Activated CD4-positive, CD25-positive, alpha-beta regulatory T cell (primary cell): ENCODE data around the gene TOMM20.
"Not testable (repeated sequence)": the region's sequence is repeated elsewhere in the genome, so short reads cannot be mapped to it uniquely, and the experiment has no call there.

ENCODE experiments used
- DNase-seq, 4 experiments: peaks; one replicate each; lab custom pipeline; 2025; lab: John Stamatoyannopoulos, UW

Gene TOMM20

GRCh38 chr1:235101558-235102258 is 26.9 kb downstream of the TOMM20 start:
- no peak for DNase-seq

- no peak for DNase-seq
These were observed 28.4 kb downstream of the TOMM20 start for GRCh38 chr1:235100194-235100772.

GRCh38 chr1:235098991-235099390 is 29.6 kb downstream of the TOMM20 start:
- DNase-seq = no peak

GRCh38 chr1:235098547-235098946 is 30.1 kb downstream of the TOMM20 start:
- no peak for DNase-seq

- not testable (repeated sequence) for DNase-seq
These were observed 31.1 kb downstream of the TOMM20 start for GRCh38 chr1:235097501-235097900.

- DNase-seq = no peak
These were observed 32.6 kb downstream of the TOMM20 start for GRCh38 chr1:235095938-235096562.

- peak; percentile 65 to 80 (median 72) for DNase-seq
These were observed 34.7 kb downstream of the TOMM20 start for GRCh38 chr1:235093696-235094592.

- no peak for DNase-seq
These were observed 35.5 kb downstream of the TOMM20 start for GRCh38 chr1:235093013-235093695.

- DNase-seq = not testable (repeated sequence)
These were observed 36.2 kb downstream of the TOMM20 start for GRCh38 chr1:235092415-235092814.

GRCh38 chr1:235092045-235092406 is 36.6 kb downstream of the TOMM20 start:
- DNase-seq = not testable (repeated sequence)

GRCh38 chr1:235091319-235092044 is 37.2 kb downstream of the TOMM20 start:
- DNase-seq = not testable (repeated sequence)

GRCh38 chr1:235090406-235091069 is 38.1 kb downstream of the TOMM20 start:
- no peak for DNase-seq

- DNase-seq = no peak
These were observed 39.7 kb downstream of the TOMM20 start for GRCh38 chr1:235088907-235089306.

- no peak for DNase-seq
These were observed 40.2 kb downstream of the TOMM20 start for GRCh38 chr1:235088430-235088829.

- DNase-seq = no peak
These were observed 40.7 kb downstream of the TOMM20 start for GRCh38 chr1:235087906-235088305.

GRCh38 chr1:235085411-235086117 is 43.1 kb downstream of the TOMM20 start:
- not testable (repeated sequence) for DNase-seq

GRCh38 chr1:235080788-235081187 is 47.8 kb downstream of the TOMM20 start:
- not testable (repeated sequence) for DNase-seq

GRCh38 chr1:235080297-235080657 is 48.4 kb downstream of the TOMM20 start:
- not testable (repeated sequence) for DNase-seq

- no peak for DNase-seq
These were observed 49.0 kb downstream of the TOMM20 start for GRCh38 chr1:235079443-235080296.
